ENCODE measurements around the gene CTR9. TPM values are rescaled to one million over a fixed set of nuclear protein-coding genes. Genes with fewer than 3 reads are reported as not detected.
A peak's percentile ranks its signal among the peaks of the same experiment; 100 is the strongest.

The CTR9 gene
- total and polyA plus RNA-seq, 9 of the 15 experiments (the other 6 are each of a cell fraction or from before 2014, with no cell fraction given) = 25.4 to 79.3 (median 47.3) TPM

DNA sequence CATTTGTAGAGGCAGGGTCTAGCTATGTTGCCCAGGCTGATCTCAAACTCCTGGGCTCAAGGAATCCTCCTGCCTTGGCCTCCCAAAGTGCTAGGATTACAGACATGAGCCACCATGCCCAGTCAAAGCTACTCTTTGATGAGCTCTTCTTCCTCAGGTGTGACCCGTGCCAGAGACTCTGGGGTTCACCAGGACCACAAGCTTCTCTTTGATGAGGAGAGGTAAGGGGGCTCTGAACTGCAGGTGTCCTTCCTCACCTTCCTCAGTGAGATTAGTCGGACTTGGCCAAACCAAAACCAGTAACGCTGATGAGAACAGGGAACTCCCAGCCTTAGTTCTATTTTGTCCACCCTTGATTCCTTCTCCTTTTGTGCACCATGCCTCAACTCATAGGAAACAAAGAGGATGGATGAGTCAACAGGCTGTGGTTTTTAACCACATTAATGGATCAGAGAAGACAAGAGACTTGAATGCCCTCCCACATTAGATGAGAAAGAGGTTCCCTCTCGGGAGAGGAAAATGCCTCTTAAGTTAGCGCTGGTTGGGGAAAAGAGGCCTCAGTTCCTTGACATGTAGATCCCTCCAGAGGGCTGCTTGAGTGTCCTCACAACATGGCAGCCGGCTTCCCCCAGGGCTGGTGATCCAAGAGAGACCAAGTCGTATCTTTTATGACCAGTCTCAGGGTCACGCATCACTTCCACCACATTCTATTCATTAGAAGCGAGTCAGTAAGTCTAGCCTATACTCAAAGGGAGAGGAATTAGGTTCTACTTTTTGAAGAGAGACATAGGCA lies 25.7 kb upstream of the CTR9 start:
- Histone ChIP-seq H3K4me1 (replicated peaks in 1 of 2; ENCODE audit: control insufficient read depth in 2 of 2, insufficient read depth in 2 of 2, low read length in 2 of 2) (peaks cover 0 to 6% of the 10 kb centered on the region in 2 experiments; a peak in 4 of 5 replicates), H3K27ac (ENCODE audit: extremely low read depth, low read depth, low read length) (no peak overlapping the region), H2AFZ (ENCODE audit: low read depth, low read length) (0 out of 2 replicates have a peak overlapping the region, but pooled peaks have one; percentile 0), H3K9me3 (replicated peaks; ENCODE audit: control insufficient read depth, insufficient read depth, low read depth, low read length) (no peaks in the 10 kb centered on the region), H3K27me3 (ENCODE audit: control insufficient read depth in 2 of 2, insufficient read depth in 2 of 2, low read length in 2 of 2) (no peaks in the 10 kb centered on the region; a peak in 1 of 5 replicates), H3K36me3 (ENCODE audit: control insufficient read depth, insufficient read depth, low read length) (no peaks in the 10 kb centered on the region), H3K9me1 (ENCODE audit: control insufficient read depth, insufficient read depth, low read length) (no peaks in the 10 kb centered on the region), H4K20me1 (replicated peaks; ENCODE audit: control insufficient read depth, insufficient read depth, low read length) (no peaks in the 10 kb centered on the region), H3K4me3 (no peak overlapping the region), H3K9ac (ENCODE audit: insufficient read depth in 1 of 2, low read depth in 2 of 2, low read length in 2 of 2) (no peak overlapping the region), H3K4me2 (ENCODE audit: insufficient read depth, low read length) (no peak overlapping the region), H3K79me2 (ENCODE audit: control insufficient read depth, insufficient read depth, low read length) (no peaks in the 10 kb centered on the region)
- in situ Hi-C loops (cut with MboI) (loop anchor here (5.0 to 25.0 kb wide), 3 partner anchors 103 to 513 kb away; no protein-coding TSS in a partner anchor), intact Hi-C loops (cut with micrococcal nuclease) (no loop called here)
- FAIRE-seq (peak; percentile 19), ATAC-seq (peak; percentile 26; the same call in 2 of the 3 replicates), DNase-seq (ENCODE audit: extremely low read depth in 1 of 4, low spot score in 3 of 4) (peak in 1 of 4 experiments; percentile 47)
- WGBS (ENCODE audit: insufficient coverage, low coverage, missing lambda C conversion rate) = 20% methylated on average over 8 of the region's 9 CpGs
- no TSS peak for BruUV-seq (replicated peaks)
- POLR2A ChIA-PET = interaction anchor here (1.7 kb wide), 1 partner anchor 13 kb away, joined by 3 read pairs; no protein-coding TSS in a partner anchor
- CTCF ChIA-PET (ENCODE audit: low intra/inter-chr PET ratio) = no interaction called here
- TF ChIP-seq ZFP36 (IDR thresholded peaks at IDR 0.05; ENCODE audit: low read depth, low read length, partially characterized antibody) (peak; percentile 6), SOX6 (IDR thresholded peaks at IDR 0.05) (peak; percentile 90), PHB (CRISPR knock-in tag; IDR thresholded peaks at IDR 0.05) (no peak), DPF2 (IDR thresholded peaks at IDR 0.05) (peak; percentile 56), THRA (IDR thresholded peaks at IDR 0.05) (no peak), SP2 (IDR thresholded peaks at IDR 0.05; ENCODE audit: extremely low read depth, low read depth, low read length, poor library complexity, severe bottlenecking) (no peak), ZNF583 (CRISPR knock-in tag; IDR thresholded peaks at IDR 0.05) (no peak), ZZZ3 (IDR thresholded peaks at IDR 0.05) (no peak), ATF1 (CRISPR knock-in tag; IDR thresholded peaks at IDR 0.05) (no peak), ATF1 (tag; IDR thresholded peaks at IDR 0.05) (no peak), ZNF212 (CRISPR knock-in tag; IDR thresholded peaks at IDR 0.05) (no peak), SPI1 (IDR thresholded peaks at IDR 0.05; ENCODE audit: borderline replicate concordance, low read depth, low read length) (no peak), ZNF436 (CRISPR knock-in tag; IDR thresholded peaks at IDR 0.05) (no peak), MTA2 (IDR thresholded peaks at IDR 0.05; ENCODE audit: low read depth) (no peak), DDX20 (tag; IDR thresholded peaks at IDR 0.05; ENCODE audit: low read depth) (no peak)
- TF ChIP-seq, protein P1, sequence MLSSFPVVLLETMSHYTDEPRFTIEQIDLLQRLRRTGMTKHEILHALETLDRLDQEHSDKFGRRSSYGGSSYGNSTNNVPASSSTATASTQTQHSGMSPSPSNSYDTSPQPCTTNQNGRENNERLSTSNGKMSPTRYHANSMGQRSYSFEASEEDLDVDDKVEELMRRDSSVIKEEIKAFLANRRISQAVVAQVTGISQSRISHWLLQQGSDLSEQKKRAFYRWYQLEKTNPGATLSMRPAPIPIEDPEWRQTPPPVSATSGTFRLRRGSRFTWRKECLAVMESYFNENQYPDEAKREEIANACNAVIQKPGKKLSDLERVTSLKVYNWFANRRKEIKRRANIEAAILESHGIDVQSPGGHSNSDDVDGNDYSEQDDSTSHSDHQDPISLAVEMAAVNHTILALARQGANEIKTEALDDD (IDR thresholded peaks at IDR 0.05) = peak; percentile 10; the same call in 1 of the 2 replicates
- TF ChIP-seq, protein P2, sequence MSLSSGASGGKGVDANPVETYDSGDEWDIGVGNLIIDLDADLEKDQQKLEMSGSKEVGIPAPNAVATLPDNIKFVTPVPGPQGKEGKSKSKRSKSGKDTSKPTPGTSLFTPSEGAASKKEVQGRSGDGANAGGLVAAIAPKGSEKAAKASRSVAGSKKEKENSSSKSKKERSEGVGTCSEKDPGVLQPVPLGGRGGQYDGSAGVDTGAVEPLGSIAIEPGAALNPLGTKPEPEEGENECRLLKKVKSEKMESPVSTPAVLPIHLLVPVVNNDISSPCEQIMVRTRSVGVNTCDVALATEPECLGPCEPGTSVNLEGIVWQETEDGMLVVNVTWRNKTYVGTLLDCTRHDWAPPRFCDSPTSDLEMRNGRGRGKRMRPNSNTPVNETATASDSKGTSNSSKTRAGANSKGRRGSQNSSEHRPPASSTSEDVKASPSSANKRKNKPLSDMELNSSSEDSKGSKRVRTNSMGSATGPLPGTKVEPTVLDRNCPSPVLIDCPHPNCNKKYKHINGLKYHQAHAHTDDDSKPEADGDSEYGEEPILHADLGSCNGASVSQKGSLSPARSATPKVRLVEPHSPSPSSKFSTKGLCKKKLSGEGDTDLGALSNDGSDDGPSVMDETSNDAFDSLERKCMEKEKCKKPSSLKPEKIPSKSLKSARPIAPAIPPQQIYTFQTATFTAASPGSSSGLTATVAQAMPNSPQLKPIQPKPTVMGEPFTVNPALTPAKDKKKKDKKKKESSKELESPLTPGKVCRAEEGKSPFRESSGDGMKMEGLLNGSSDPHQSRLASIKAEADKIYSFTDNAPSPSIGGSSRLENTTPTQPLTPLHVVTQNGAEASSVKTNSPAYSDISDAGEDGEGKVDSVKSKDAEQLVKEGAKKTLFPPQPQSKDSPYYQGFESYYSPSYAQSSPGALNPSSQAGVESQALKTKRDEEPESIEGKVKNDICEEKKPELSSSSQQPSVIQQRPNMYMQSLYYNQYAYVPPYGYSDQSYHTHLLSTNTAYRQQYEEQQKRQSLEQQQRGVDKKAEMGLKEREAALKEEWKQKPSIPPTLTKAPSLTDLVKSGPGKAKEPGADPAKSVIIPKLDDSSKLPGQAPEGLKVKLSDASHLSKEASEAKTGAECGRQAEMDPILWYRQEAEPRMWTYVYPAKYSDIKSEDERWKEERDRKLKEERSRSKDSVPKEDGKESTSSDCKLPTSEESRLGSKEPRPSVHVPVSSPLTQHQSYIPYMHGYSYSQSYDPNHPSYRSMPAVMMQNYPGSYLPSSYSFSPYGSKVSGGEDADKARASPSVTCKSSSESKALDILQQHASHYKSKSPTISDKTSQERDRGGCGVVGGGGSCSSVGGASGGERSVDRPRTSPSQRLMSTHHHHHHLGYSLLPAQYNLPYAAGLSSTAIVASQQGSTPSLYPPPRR (CRISPR knock-in tag; IDR thresholded peaks at IDR 0.05; ENCODE audit: borderline replicate concordance) = 0 out of 2 replicates have a peak, but pooled peaks have one; percentile 38
